CD8-positive, alpha-beta memory T cell (primary cell): Measurements from ENCODE around the gene CACNA2D4. TPM values are rescaled to one million over a fixed set of nuclear protein-coding genes. Genes with fewer than 3 reads are reported as not detected.

Source experiments
- CTCF ChIA-PET: fragments of 350-600 bp; sonication (Branson Sonifier 250); formaldehyde crosslinking; loops from one replicate; lab custom pipeline; 2021; ENCODE audit warnings: antibody characterized with exemption; lab: Charles Lee
- POLR2A ChIA-PET: fragments of 350-600 bp; sonication (Branson Sonifier 250); formaldehyde crosslinking; loops from one replicate; lab custom pipeline; 2021; ENCODE audit warnings: antibody characterized with exemption; lab: Charles Lee
- DNase-seq, 5 donors: peaks; one replicate each; pipeline versions ENCODE4 v3.0.0 to v3.0.0-alpha.2; 2020 to 2022; ENCODE audit warnings: mixed read lengths in 1 of 5
- H3K27ac ChIP-seq: one replicate; pipeline ENCODE4 v1.7.0; 2013; ENCODE audit warnings: low read depth, mild to moderate bottlenecking, low read length, moderate library complexity
- H3K27me3 ChIP-seq: 2 replicates; pipeline ENCODE4 v1.7.0; 2013; ENCODE audit warnings: low read length, mild to moderate bottlenecking; ENCODE audit not compliant: insufficient read depth, poor library complexity, severe bottlenecking
- H3K36me3 ChIP-seq: 2 replicates; pipeline ENCODE4 v1.7.0; 2013; ENCODE audit warnings: mild to moderate bottlenecking, low read length, moderate library complexity; ENCODE audit not compliant: insufficient read depth
- H3K4me1 ChIP-seq: 2 replicates; pipeline ENCODE4 v1.7.0; 2013; ENCODE audit warnings: mild to moderate bottlenecking, low read length, moderate library complexity; ENCODE audit not compliant: insufficient read depth
- H3K4me3 ChIP-seq: 2 replicates; pipeline ENCODE4 v1.7.0; 2013; ENCODE audit warnings: mild to moderate bottlenecking, low read length
- H3K9me3 ChIP-seq: 2 replicates; pipeline ENCODE4 v1.7.0; 2013; ENCODE audit warnings: mild to moderate bottlenecking, low read length
- H3K27ac Mint-ChIP-seq, 8 donors: one replicate each; pipeline ENCODE4 v1.8.0; 2020 to 2021; ENCODE audit warnings: mixed read lengths in 8 of 8, mild to moderate bottlenecking in 6 of 8, inconsistent platforms in 3 of 8, moderate library complexity in 3 of 8
- H3K27me3 Mint-ChIP-seq, 2 donors: one replicate each; pipeline ENCODE4 v1.8.0; 2020 to 2021; ENCODE audit warnings: mixed read lengths in 2 of 2, mild to moderate bottlenecking in 1 of 2, moderate library complexity in 1 of 2
- H3K36me3 Mint-ChIP-seq, 3 donors: one replicate each; pipeline ENCODE4 v1.8.0; 2020 to 2021; ENCODE audit warnings: mixed read lengths in 3 of 3, inconsistent platforms in 1 of 3, mild to moderate bottlenecking in 1 of 3
- H3K4me1 Mint-ChIP-seq, 3 donors: one replicate each; pipeline ENCODE4 v1.8.0; 2020 to 2021; ENCODE audit warnings: mixed read lengths in 3 of 3, inconsistent platforms in 1 of 3, mild to moderate bottlenecking in 1 of 3
- H3K4me3 Mint-ChIP-seq, 7 donors: one replicate each; pipeline ENCODE4 v1.8.0; 2020 to 2021; ENCODE audit warnings: mixed read lengths in 7 of 7, mild to moderate bottlenecking in 6 of 7, moderate library complexity in 4 of 7, inconsistent platforms in 2 of 7
- H3K9me3 Mint-ChIP-seq, 5 donors: one replicate each; pipeline ENCODE4 v1.8.0; 2020 to 2022; ENCODE audit warnings: mixed read lengths in 5 of 5, mild to moderate bottlenecking in 3 of 5, moderate library complexity in 2 of 5, inconsistent platforms in 1 of 5
- polyA plus RNA-seq: library from polyadenylated mRNA; unstranded; fragments of 300-500 nt; fragmentation: Illumina TruSeq; gene quantifications from one replicate; pipeline ENCODE4 v1.2.3, GENCODE V29; 2021
- total RNA-seq, 2 experiments: library from RNA; stranded (reverse); gene quantifications; one replicate each; pipeline ENCODE4 v1.2.3, GENCODE V29; 2021

Gene CACNA2D4
- total and polyA plus RNA-seq, 3 experiments from 2014 or later: 5.7 to 7.6 (median 6.5) TPM

DNA sequence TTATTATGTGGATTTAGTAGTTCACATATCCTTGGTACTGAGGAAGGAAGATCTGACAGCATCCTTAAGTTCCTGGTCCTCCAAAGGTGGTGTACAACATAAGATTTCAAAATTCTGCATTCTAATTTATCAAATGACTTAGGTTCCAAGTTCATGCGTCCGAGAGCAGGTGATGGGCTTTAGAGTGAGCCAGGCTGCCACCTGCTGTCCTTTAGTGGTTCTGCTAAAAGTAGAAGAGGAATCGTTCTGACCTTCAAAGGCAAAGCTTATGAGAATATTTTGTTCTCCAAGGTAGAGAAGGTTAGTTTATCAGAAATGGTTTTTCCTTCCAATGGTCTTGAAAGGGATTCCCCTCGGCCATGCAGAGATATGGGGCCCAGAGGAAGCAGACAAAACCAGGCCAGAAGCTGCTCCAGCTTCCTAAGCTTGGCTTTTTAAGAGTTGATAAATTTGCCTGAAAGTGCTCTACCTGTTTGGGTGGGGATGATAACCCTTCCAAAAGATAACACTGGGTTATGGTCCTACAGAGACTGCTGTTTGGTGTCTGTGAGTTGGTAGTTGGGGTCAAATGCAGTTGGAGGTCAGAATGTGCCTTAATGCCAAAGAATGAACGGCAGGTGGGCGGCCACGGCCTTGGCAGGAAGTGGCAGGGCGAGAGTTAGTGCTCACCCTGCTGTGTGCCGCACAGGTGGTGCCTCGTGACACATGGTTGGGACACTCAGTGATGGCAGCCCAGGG lies 127.2 kb downstream of the CACNA2D4 start:
- peak overlapping the region; percentile 15 to 89 (median 60) for H3K27ac Mint-ChIP-seq
- H3K27ac ChIP-seq: no peak overlapping the region

GRCh38 chr12:1790444-1790843 lies 128.0 kb downstream of the CACNA2D4 start:
- Histone ChIP-seq H3K4me1 (peaks cover 10% of the 10 kb centered on the region), H3K36me3 (peaks cover 18% of the 10 kb centered on the region), H3K27me3 (no peaks in the 10 kb centered on the region), H3K27ac (no peak overlapping the region), H3K4me3 (no peak overlapping the region), H3K9me3 (no peaks in the 10 kb centered on the region)
- peak overlapping the region in 3 of 7 donors; percentile 17 to 35 (median 22) for H3K4me3 Mint-ChIP-seq
- H3K36me3 Mint-ChIP-seq: peaks cover 0 to 26% (median 0%) of the 10 kb centered on the region in 3 donors
- H3K9me3 Mint-ChIP-seq: no peaks in the 10 kb centered on the region
- H3K27me3 Mint-ChIP-seq: peaks cover 0 to 1% of the 10 kb centered on the region in 2 donors
- peak overlapping the region in 3 of 8 donors; percentile 10 to 78 (median 51) for H3K27ac Mint-ChIP-seq
- H3K4me1 Mint-ChIP-seq: peaks cover 15 to 23% (median 18%) of the 10 kb centered on the region in 3 donors
- POLR2A ChIA-PET: interaction anchor here (0.6 to 1.5 kb wide), 3 partner anchors 106 to 137 kb away, joined by 3 to 13 read pairs (median 3); no protein-coding TSS in a partner anchor
- DNase-seq: peak in 1 of 5 donors; percentile 12
- CTCF ChIA-PET: interaction anchor here (0.8 to 12.9 kb wide), 16 partner anchors 8 to 500 kb away, joined by 3 to 346 read pairs (median 4); partner anchors contain the start of gene ADIPOR2

More for the DNA sequence above, 127.2 kb downstream of the CACNA2D4 start:
- POLR2A ChIA-PET: interaction anchor here (1.1 to 1.5 kb wide), 2 partner anchors 130 to 138 kb away, joined by 3 to 13 read pairs; no protein-coding TSS in a partner anchor
- Mint-ChIP-seq H3K27me3 (no peaks in the 10 kb centered on the region), H3K4me1 (peaks cover 19 to 30% (median 23%) of the 10 kb centered on the region in 3 donors), H3K9me3 (no peaks in the 10 kb centered on the region), H3K36me3 (peaks cover 0 to 20% (median 0%) of the 10 kb centered on the region in 3 donors), H3K4me3 (peak overlapping the region in 6 of 7 donors; percentile 7 to 35 (median 20))
- no peaks in the 10 kb centered on the region for H3K9me3 ChIP-seq
- H3K36me3 ChIP-seq: peaks cover 10% of the 10 kb centered on the region
- H3K4me1 ChIP-seq: peaks cover 15% of the 10 kb centered on the region
- CTCF ChIA-PET: interaction anchor here (0.7 to 12.9 kb wide), 25 partner anchors 9 to 499 kb away, joined by 3 to 346 read pairs (median 4); partner anchors contain the start of gene ADIPOR2
- H3K4me3 ChIP-seq: no peak overlapping the region
- DNase-seq: peak; percentile 49 to 71 (median 56)
- H3K27me3 ChIP-seq: no peaks in the 10 kb centered on the region

DNA sequence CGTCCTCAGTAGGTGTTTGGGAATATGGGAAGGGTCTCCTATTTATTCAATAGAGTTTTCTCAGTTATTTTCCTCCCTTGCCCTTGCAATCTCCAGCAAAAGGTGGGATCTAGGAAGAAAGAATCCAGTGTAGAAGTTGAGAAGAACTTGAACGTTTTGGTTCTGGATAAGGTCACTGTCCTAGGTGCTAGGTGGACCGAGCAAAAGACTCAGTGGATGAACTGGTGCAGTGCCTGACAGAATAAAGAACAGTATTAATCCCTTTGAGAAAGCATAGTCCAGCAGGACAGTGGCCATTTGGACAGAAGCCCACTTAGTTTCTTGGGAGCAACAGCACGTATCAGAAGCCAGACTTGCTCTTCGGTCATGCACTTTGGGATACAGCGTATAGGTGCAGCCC lies 130.7 kb downstream of the CACNA2D4 start:
- no peak overlapping the region for H3K27ac ChIP-seq
- Mint-ChIP-seq H3K4me3 (no peak overlapping the region), H3K9me3 (no peaks in the 10 kb centered on the region), H3K27ac (peak overlapping the region in 1 of 8 donors; percentile 14), H3K27me3 (peaks cover 0 to 1% of the 10 kb centered on the region in 2 donors), H3K36me3 (peaks cover 0 to 50% (median 0%) of the 10 kb centered on the region in 3 donors), H3K4me1 (peaks cover 13 to 20% (median 18%) of the 10 kb centered on the region in 3 donors)
- no peaks in the 10 kb centered on the region for H3K27me3 ChIP-seq
- peaks cover 22% of the 10 kb centered on the region for H3K36me3 ChIP-seq
- POLR2A ChIA-PET: no interaction called here
- peaks cover 10% of the 10 kb centered on the region for H3K4me1 ChIP-seq
- CTCF ChIA-PET: interaction anchor here (0.8 to 12.9 kb wide), 4 partner anchors 135 to 152 kb away, joined by 3 to 346 read pairs (median 82); no protein-coding TSS in a partner anchor
- no peak overlapping the region for H3K4me3 ChIP-seq
- no peaks in the 10 kb centered on the region for H3K9me3 ChIP-seq
- no peak for DNase-seq

- peaks cover 0 to 82% (median 11%) of the 10 kb centered on the region in 3 donors for H3K36me3 Mint-ChIP-seq
- H3K27ac ChIP-seq: no peak overlapping the region
- no peaks in the 10 kb centered on the region for H3K9me3 ChIP-seq
- H3K9me3 Mint-ChIP-seq: no peaks in the 10 kb centered on the region
- peaks cover 5 to 7% (median 6%) of the 10 kb centered on the region in 3 donors for H3K4me1 Mint-ChIP-seq
- DNase-seq: no peak
- H3K4me3 Mint-ChIP-seq: no peak overlapping the region
- H3K27ac Mint-ChIP-seq: no peak overlapping the region
- H3K36me3 ChIP-seq: peaks cover 23% of the 10 kb centered on the region
- ChIA-PET POLR2A (no interaction called here), CTCF (interaction anchor here (0.7 to 2.4 kb wide), 6 partner anchors 9 to 1045 kb away, joined by 3 to 8 read pairs (median 3); no protein-coding TSS in a partner anchor)
- no peak overlapping the region for H3K4me3 ChIP-seq
- H3K27me3 Mint-ChIP-seq: peaks cover 0 to 1% of the 10 kb centered on the region in 2 donors
- H3K27me3 ChIP-seq: no peaks in the 10 kb centered on the region
- no peaks in the 10 kb centered on the region for H3K4me1 ChIP-seq
These were observed 136.2 kb downstream of the CACNA2D4 start for GRCh38 chr12:1782215-1782614.

- Histone ChIP-seq H3K27ac (no peak overlapping the region), H3K36me3 (peaks cover 19% of the 10 kb centered on the region), H3K4me1 (no peaks in the 10 kb centered on the region), H3K9me3 (no peaks in the 10 kb centered on the region), H3K27me3 (no peaks in the 10 kb centered on the region), H3K4me3 (no peak overlapping the region)
- Mint-ChIP-seq H3K27me3 (peaks cover 0 to 1% of the 10 kb centered on the region in 2 donors), H3K36me3 (peaks cover 0 to 80% (median 11%) of the 10 kb centered on the region in 3 donors), H3K4me3 (no peak overlapping the region), H3K27ac (peak overlapping the region in 1 of 8 donors; percentile 22), H3K9me3 (no peaks in the 10 kb centered on the region), H3K4me1 (peaks cover 5 to 7% (median 7%) of the 10 kb centered on the region in 3 donors)
- no peak for DNase-seq
- ChIA-PET POLR2A (no interaction called here), CTCF (interaction anchor here (0.7 to 2.1 kb wide), 3 partner anchors 9 to 129 kb away, joined by 3 to 8 read pairs (median 3); no protein-coding TSS in a partner anchor)
These were observed 136.7 kb downstream of the CACNA2D4 start for GRCh38 chr12:1781772-1782171.

DNA sequence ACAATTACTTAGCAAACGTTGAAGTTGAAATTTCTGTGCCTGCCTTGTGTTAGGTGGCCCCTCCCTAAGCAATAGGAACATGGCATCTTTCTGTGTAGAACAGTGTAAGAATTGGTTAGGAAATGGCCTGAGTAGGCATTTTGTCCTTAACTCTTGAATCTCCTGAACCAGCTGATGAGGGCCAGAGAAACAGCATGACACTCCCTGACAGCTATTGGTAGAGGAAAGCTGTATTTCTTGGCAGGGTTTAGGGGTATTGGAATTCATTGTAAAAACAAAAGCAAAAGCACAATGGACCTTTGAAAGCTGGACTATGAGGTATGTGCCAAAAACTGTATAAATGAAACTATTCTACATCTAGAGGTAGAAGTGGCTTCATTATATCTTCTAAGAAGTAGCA lies 138.7 kb downstream of the CACNA2D4 start:
- Histone ChIP-seq H3K27me3 (no peaks in the 10 kb centered on the region), H3K4me3 (no peak overlapping the region), H3K4me1 (no peaks in the 10 kb centered on the region), H3K9me3 (no peaks in the 10 kb centered on the region), H3K36me3 (peaks cover 3% of the 10 kb centered on the region), H3K27ac (no peak overlapping the region)
- peaks cover 0 to 73% (median 13%) of the 10 kb centered on the region in 3 donors for H3K36me3 Mint-ChIP-seq
- POLR2A ChIA-PET: no interaction called here
- H3K27me3 Mint-ChIP-seq: no peaks in the 10 kb centered on the region
- CTCF ChIA-PET: interaction anchor here (1.8 kb wide), 1 partner anchor 160 kb away, joined by 6 read pairs; no protein-coding TSS in a partner anchor
- H3K4me3 Mint-ChIP-seq: no peak overlapping the region
- peaks cover 20 to 24% (median 21%) of the 10 kb centered on the region in 3 donors for H3K4me1 Mint-ChIP-seq
- no peaks in the 10 kb centered on the region for H3K9me3 Mint-ChIP-seq
- H3K27ac Mint-ChIP-seq: no peak overlapping the region
- DNase-seq: no peak

DNA sequence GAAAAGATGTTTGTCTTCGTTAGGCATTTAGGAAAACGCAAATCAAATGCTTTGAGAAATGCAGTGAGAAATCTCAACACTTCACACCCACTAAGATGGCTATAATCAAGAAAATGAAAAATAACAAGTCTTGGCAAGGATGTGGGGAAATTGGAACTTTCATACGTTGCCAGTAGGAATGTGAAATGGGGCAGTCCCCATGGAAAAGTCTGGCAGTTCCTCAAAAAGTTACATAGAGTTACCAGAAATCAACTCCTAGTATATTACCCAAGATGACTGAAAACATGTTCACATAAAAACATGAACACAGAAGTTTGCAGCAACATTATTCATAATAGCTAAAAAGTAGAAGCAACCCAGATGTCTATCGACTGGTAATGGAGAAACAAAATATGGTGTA lies 139.5 kb downstream of the CACNA2D4 start:
- Mint-ChIP-seq H3K4me3 (no peak overlapping the region), H3K4me1 (peaks cover 25 to 30% (median 26%) of the 10 kb centered on the region in 3 donors), H3K36me3 (peaks cover 0 to 70% (median 16%) of the 10 kb centered on the region in 3 donors), H3K9me3 (no peaks in the 10 kb centered on the region), H3K27ac (peak overlapping the region in 2 of 8 donors; percentile 23 to 29), H3K27me3 (no peaks in the 10 kb centered on the region)
- ChIA-PET POLR2A (no interaction called here), CTCF (interaction anchor here (1.8 kb wide), 1 partner anchor 161 kb away, joined by 6 read pairs; no protein-coding TSS in a partner anchor)
- no peak for DNase-seq
- Histone ChIP-seq H3K27me3 (no peaks in the 10 kb centered on the region), H3K4me3 (no peak overlapping the region), H3K27ac (no peak overlapping the region), H3K36me3 (peaks cover 3% of the 10 kb centered on the region), H3K4me1 (no peaks in the 10 kb centered on the region), H3K9me3 (no peaks in the 10 kb centered on the region)
